Measurements from ENCODE around the gene ACOX2.

Gene ACOX2

GRCh38 chr3:58578873-58579272 lies 41.9 kb upstream of the ACOX2 start:
- TF ChIP-seq, protein P1, sequence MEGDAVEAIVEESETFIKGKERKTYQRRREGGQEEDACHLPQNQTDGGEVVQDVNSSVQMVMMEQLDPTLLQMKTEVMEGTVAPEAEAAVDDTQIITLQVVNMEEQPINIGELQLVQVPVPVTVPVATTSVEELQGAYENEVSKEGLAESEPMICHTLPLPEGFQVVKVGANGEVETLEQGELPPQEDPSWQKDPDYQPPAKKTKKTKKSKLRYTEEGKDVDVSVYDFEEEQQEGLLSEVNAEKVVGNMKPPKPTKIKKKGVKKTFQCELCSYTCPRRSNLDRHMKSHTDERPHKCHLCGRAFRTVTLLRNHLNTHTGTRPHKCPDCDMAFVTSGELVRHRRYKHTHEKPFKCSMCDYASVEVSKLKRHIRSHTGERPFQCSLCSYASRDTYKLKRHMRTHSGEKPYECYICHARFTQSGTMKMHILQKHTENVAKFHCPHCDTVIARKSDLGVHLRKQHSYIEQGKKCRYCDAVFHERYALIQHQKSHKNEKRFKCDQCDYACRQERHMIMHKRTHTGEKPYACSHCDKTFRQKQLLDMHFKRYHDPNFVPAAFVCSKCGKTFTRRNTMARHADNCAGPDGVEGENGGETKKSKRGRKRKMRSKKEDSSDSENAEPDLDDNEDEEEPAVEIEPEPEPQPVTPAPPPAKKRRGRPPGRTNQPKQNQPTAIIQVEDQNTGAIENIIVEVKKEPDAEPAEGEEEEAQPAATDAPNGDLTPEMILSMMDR (IDR thresholded peaks at IDR 0.05; ENCODE audit: extremely low read depth, missing control alignments): no peak
- DNase-seq (ENCODE audit: low spot score): no peak

DNA sequence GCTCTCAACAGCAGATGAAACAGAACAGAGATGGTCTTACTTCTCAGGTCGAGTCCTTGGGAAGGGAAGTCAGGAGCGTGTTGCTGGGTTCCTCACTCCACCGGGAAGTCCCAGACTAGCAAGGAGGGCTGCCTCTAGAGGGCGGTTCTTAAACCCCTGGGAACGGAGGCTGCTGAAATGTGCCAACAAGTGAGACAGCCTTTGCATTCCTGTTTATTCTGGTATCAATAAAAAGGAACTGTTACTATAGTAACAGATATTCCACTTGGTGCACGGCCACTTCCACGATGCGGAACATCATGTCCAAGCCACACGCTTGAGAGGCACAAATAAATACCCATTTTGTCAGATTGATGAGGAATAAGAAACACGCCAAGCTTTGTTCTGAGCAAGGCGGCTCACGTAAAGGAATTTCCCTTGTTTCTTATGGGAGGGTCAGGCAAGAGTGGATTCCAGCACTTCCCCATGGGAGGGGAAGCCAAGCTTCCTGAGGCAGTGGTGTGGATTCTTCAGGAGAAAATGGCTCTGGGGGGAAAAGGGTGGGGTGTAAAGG lies 40.4 kb upstream of the ACOX2 start, which contains the start of gene FAM107A:
FAM107A (minus strand) TSS at position 123 of the 553 bp plus-strand sequence. CDS start 7,531 bp downstream, outside the sequence.
- TF ChIP-seq, protein P1 (IDR thresholded peaks at IDR 0.05; ENCODE audit: extremely low read depth, missing control alignments): no peak
- DNase-seq (ENCODE audit: low spot score): no peak

GRCh38 chr3:58576716-58577115 lies 39.7 kb upstream of the ACOX2 start:
- TF ChIP-seq, protein P1 (IDR thresholded peaks at IDR 0.05; ENCODE audit: extremely low read depth, missing control alignments): no peak
- no peak for DNase-seq (ENCODE audit: low spot score)

GRCh38 chr3:58575971-58576652 lies 39.1 kb upstream of the ACOX2 start:
- DNase-seq (ENCODE audit: low spot score): no peak
- TF ChIP-seq, protein P1 (IDR thresholded peaks at IDR 0.05; ENCODE audit: extremely low read depth, missing control alignments): no peak

- DNase-seq (ENCODE audit: low spot score): no peak
- TF ChIP-seq, protein P1 (IDR thresholded peaks at IDR 0.05; ENCODE audit: extremely low read depth, missing control alignments): no peak
Observed at GRCh38 chr3:58574682-58575081, 37.7 kb upstream of the ACOX2 start.

DNA sequence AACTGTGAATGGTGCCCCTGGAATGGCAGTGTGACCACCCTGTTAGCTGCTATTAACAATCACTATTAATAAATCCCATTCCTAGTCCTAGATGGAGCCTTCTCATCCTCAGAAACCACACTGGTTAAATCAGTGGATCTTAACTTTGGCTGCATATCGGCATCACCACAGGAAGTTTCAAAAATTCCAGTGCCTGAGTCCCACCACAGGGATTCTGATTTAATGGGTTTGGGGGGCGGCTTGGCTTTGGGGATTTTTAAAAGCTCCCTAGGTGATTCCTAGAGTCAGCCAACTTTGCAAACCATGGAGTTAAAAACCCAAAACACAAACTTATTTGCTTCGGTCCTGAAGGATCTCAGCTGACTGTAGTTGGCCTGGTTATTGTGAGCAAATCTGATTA lies 37.1 kb upstream of the ACOX2 start:
- TF ChIP-seq, protein P1 (IDR thresholded peaks at IDR 0.05; ENCODE audit: extremely low read depth, missing control alignments): no peak
- DNase-seq (ENCODE audit: low spot score): no peak

GRCh38 chr3:58573640-58574039 lies 36.6 kb upstream of the ACOX2 start:
- DNase-seq (ENCODE audit: low spot score): no peak
- TF ChIP-seq, protein P1 (IDR thresholded peaks at IDR 0.05; ENCODE audit: extremely low read depth, missing control alignments): no peak
